HCT116 (cell line): ENCODE data around the gene CD59. TPM values are rescaled to one million over a fixed set of nuclear protein-coding genes. Genes with fewer than 3 reads are reported as not detected.

Source experiments
- ATAC-seq: fragments of 200-7000 bp; cut with Tn5 transposase; 2 replicates; pipeline ENCODE4 v1.9.1; 2020; ENCODE audit warnings: mild to moderate bottlenecking, moderate library complexity
- BruUV-seq: library from RNA; stranded (reverse); fragments of 400-500 nt; replicated peaks from 2 replicates; lab custom pipeline; 2021; lab: Mats Ljungman, UMichigan
- CTCF ChIA-PET: fragments of 300-600 bp; sonication (Branson Sonifier 250); formaldehyde crosslinking; loops from one replicate; lab custom pipeline; 2021; ENCODE audit warnings: antibody characterized with exemption; lab: Charles Lee
- POLR2A ChIA-PET: fragments of 300-600, 350-600 bp; sonication (Branson Sonifier 250); formaldehyde crosslinking; loops from one replicate; lab custom pipeline; 2021; ENCODE audit warnings: antibody characterized with exemption; lab: Charles Lee
- RAD21 ChIA-PET, 2 experiments: fragments of 300-600 bp; sonication (Branson Sonifier 250); formaldehyde crosslinking; loops; one replicate each; lab custom pipeline; 2023; ENCODE audit warnings: low total read pairs in 2 of 2; ENCODE audit not compliant: uncharacterized antibody in 2 of 2, unreplicated experiment in 2 of 2, low non-redundant PET in 1 of 2; lab: Charles Lee
- DNase-seq: peaks from one replicate; pipeline ENCODE4 v3.0.0-alpha.2; 2010; ENCODE audit warnings: low read depth, low spot score
- H2AFZ ChIP-seq: fragments of 200-600 bp; shearing (Covaris generic), sonication (generic); 2 replicates; pipeline ENCODE4 v1.6.1; 2017; ENCODE audit warnings: low read depth, mixed run types, mixed read lengths, antibody characterized with exemption, low read length; ENCODE audit not compliant: poor library complexity, severe bottlenecking
- H3K27ac ChIP-seq: 2 replicates; pipeline ENCODE4 v1.5.1; 2012; ENCODE audit warnings: low read depth, low read length
- H3K27me3 ChIP-seq: fragments of 200-600 bp; sonication (generic); 2 replicates; pipeline ENCODE4 v1.6.1; 2016; ENCODE audit warnings: mixed run types, low read length, mixed read lengths; ENCODE audit not compliant: insufficient read depth
- H3K36me3 ChIP-seq, 2 experiments: fragments of 200-500 bp in 1 of 2; fragments of 200-600 bp in 1 of 2; sonication (Bioruptor generic) in 1 of 2; sonication (generic) in 1 of 2; 2 replicates each; pipeline versions ENCODE4 v1.5.1 to v1.6.1; 2014 to 2016; ENCODE audit warnings: low read length in 2 of 2, inconsistent platforms in 1 of 2, mixed read lengths in 1 of 2, mixed run types in 1 of 2; ENCODE audit not compliant: insufficient read depth in 2 of 2, control insufficient read depth in 1 of 2
- H3K4me1 ChIP-seq, 2 experiments: fragments of 200-600 bp in 1 of 2; sonication (generic) in 1 of 2; 2 replicates each; pipeline versions ENCODE4 v1.5.1 to v1.6.1; 2012 to 2017; ENCODE audit warnings: low read length in 2 of 2, inconsistent platforms in 1 of 2, mild to moderate bottlenecking in 1 of 2, mixed read lengths in 1 of 2, mixed run types in 1 of 2, moderate library complexity in 1 of 2; ENCODE audit not compliant: insufficient read depth in 2 of 2, control insufficient read depth in 1 of 2
- H3K4me2 ChIP-seq: fragments of 200-600 bp; sonication (generic); 2 replicates; pipeline ENCODE4 v1.6.1; 2017; ENCODE audit warnings: mixed run types, low read length, mixed read lengths
- H3K4me3 ChIP-seq, 2 experiments: fragments of 200-600 bp in 1 of 2; sonication (generic) in 1 of 2; replicated peaks in 1 of 2; 2 replicates each; pipeline ENCODE4 v1.5.1; 2011 to 2016; ENCODE audit warnings: low read length in 2 of 2, control low read depth in 1 of 2, low read depth in 1 of 2, mild to moderate bottlenecking in 1 of 2, mixed read lengths in 1 of 2, mixed run types in 1 of 2
- H3K79me2 ChIP-seq: fragments of 200-600 bp; sonication (generic); 2 replicates; pipeline ENCODE4 v1.6.1; 2017; ENCODE audit warnings: mild to moderate bottlenecking, mixed run types, low read length, moderate library complexity, mixed read lengths; ENCODE audit not compliant: insufficient read depth
- H3K9ac ChIP-seq: fragments of 200-600 bp; sonication (generic); 2 replicates; pipeline ENCODE4 v1.6.1; 2016; ENCODE audit warnings: low read length, mixed read lengths
- H3K9me2 ChIP-seq: fragments of 200-600 bp; sonication (generic), shearing (Covaris generic); 2 replicates; pipeline ENCODE4 v1.6.1; 2017; ENCODE audit warnings: mixed run types, mild to moderate bottlenecking, moderate library complexity; ENCODE audit not compliant: insufficient read depth
- H3K9me3 ChIP-seq, 2 experiments: fragments of 200-500 bp in 1 of 2; fragments of 200-600 bp in 1 of 2; sonication (Bioruptor generic) in 1 of 2; sonication (generic) in 1 of 2; 2 replicates each; pipeline ENCODE4 v1.6.1; 2014 to 2017; ENCODE audit warnings: low read length in 2 of 2, mixed read lengths in 2 of 2, inconsistent platforms in 1 of 2, low read depth in 1 of 2, mild to moderate bottlenecking in 1 of 2, mixed run types in 1 of 2, moderate library complexity in 1 of 2; ENCODE audit not compliant: control insufficient read depth in 1 of 2, insufficient read depth in 1 of 2
- H4K20me1 ChIP-seq: fragments of 200-600 bp; sonication (generic), shearing (Covaris generic); 2 replicates; pipeline ENCODE4 v1.6.1; 2017; ENCODE audit warnings: mixed run types, mild to moderate bottlenecking, moderate library complexity; ENCODE audit not compliant: insufficient read depth
- CBX3 ChIP-seq: IDR thresholded peaks from 2 replicates; pipeline ENCODE4 v1.6.1; 2012; ENCODE audit warnings: low read depth
- CEBPB ChIP-seq: IDR thresholded peaks from 2 replicates; pipeline ENCODE4 v1.6.1; 2012; ENCODE audit warnings: low read depth
- ELF1 ChIP-seq: IDR thresholded peaks from 2 replicates; pipeline ENCODE4 v1.6.1; 2012; ENCODE audit warnings: low read depth, borderline replicate concordance
- EZH2 ChIP-seq: fragments of 200-600 bp; sonication (generic); IDR thresholded peaks from 2 replicates; pipeline ENCODE4 v1.6.1; 2017; ENCODE audit warnings: antibody characterized with exemption, mixed run types
- EZH2phosphoT487 ChIP-seq: fragments of 200-600 bp; IDR thresholded peaks from 2 replicates; pipeline ENCODE4 v1.6.1; 2018; ENCODE audit warnings: antibody characterized with exemption, borderline replicate concordance
- JUND ChIP-seq: IDR thresholded peaks from 2 replicates; pipeline ENCODE4 v1.6.1; 2012
- POLR2AphosphoS5 ChIP-seq: IDR thresholded peaks from 2 replicates; pipeline ENCODE4 v1.6.1; 2011; ENCODE audit warnings: mild to moderate bottlenecking, low read depth, low read length, moderate library complexity
- RAD21 ChIP-seq: IDR thresholded peaks from 2 replicates; pipeline ENCODE4 v1.6.1; 2012; ENCODE audit warnings: low read depth, mild to moderate bottlenecking
- SIN3A ChIP-seq: IDR thresholded peaks from 2 replicates; pipeline ENCODE4 v1.6.1; 2012; ENCODE audit warnings: low read depth
- SP1 ChIP-seq: IDR thresholded peaks from 2 replicates; pipeline ENCODE4 v1.6.1; 2012; ENCODE audit warnings: low read depth
- SRF ChIP-seq: IDR thresholded peaks from 2 replicates; pipeline ENCODE4 v1.6.1; 2012; ENCODE audit warnings: low read depth
- ZFX ChIP-seq: fragments of 450-650 bp; IDR thresholded peaks from 2 replicates; pipeline ENCODE4 v1.6.1; 2017
- intact Hi-C: fragments of 100-400 bp; cut with micrococcal nuclease; formaldehyde crosslinking; loops from 2 replicates; pipeline ENCODE4 v1.10.0; 2022
- total RNA-seq: library from RNA; stranded (reverse); gene quantifications from one replicate; pipeline ENCODE4 v1.2.1, GENCODE V29; 2021; ENCODE audit not compliant: unreplicated experiment
- TF ChIP-seq, protein P1 (sequence below): IDR thresholded peaks from 2 replicates; pipeline ENCODE4 v1.6.1; 2012; ENCODE audit warnings: low read depth
- TF ChIP-seq, protein P2 (sequence below): IDR thresholded peaks from 2 replicates; pipeline ENCODE4 v1.6.1; 2012
- TF ChIP-seq, protein P3 (sequence below): IDR thresholded peaks from 2 replicates; pipeline ENCODE4 v1.6.1; 2011; ENCODE audit warnings: mild to moderate bottlenecking, low read length, moderate library complexity; ENCODE audit not compliant: insufficient replicate concordance; ENCODE audit errors: extremely low read depth
- TF ChIP-seq, protein P4 (sequence below), 3 experiments: fragments of 200-600 bp in 1 of 3; sonication (generic) in 1 of 3; IDR thresholded peaks in 2 of 3; conservative IDR thresholded peaks in 1 of 3; 2 replicates each; pipeline ENCODE4 v1.5.1; 2012 to 2017; ENCODE audit warnings: low read depth in 2 of 3, low read length in 2 of 3, antibody characterized with exemption in 1 of 3, borderline replicate concordance in 1 of 3, control low read depth in 1 of 3, mild to moderate bottlenecking in 1 of 3, mixed read lengths in 1 of 3, mixed run types in 1 of 3, moderate library complexity in 1 of 3; ENCODE audit not compliant: insufficient read depth in 1 of 3
- TF ChIP-seq, protein P5 (sequence below): IDR thresholded peaks from 2 replicates; pipeline ENCODE4 v1.6.1; 2012

The CD59 gene
- total RNA-seq, 1 experiment from 2014 or later: 122 TPM

DNA sequence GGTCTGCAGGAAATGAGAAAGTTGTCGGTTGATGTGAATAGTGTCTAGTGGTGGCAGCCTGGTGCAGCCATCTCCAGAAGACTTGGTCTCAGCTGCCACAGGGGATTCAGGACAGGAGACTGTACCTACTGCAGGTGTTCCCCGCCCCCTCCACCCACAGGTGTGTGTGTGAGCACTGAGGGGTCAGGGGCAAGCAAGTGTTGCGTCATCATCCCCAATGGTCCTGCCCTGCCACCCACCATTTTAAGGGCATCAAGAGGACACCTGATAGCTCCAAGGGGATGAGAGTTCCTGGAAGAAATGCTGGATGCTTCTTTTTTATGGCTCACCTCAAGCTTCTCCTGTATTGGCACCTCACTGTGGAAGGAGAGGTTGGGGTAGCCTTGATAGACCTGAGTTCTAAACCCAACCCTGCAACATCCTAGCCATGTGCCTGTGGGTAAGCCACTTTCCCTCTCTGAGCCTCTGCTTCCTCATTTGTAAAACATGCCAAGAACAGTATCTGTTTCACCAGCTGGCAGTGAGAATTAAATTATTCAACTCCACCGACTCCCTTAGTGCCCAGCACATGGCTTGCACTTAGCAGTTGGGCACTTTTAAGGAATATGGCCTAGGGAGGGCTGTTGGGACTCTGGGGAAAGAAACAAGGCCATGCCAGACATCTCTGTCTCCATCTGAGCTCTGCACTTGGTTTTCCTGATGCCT, 41.7 kb downstream of the CD59 start (continued):
- TF ChIP-seq, protein P1, sequence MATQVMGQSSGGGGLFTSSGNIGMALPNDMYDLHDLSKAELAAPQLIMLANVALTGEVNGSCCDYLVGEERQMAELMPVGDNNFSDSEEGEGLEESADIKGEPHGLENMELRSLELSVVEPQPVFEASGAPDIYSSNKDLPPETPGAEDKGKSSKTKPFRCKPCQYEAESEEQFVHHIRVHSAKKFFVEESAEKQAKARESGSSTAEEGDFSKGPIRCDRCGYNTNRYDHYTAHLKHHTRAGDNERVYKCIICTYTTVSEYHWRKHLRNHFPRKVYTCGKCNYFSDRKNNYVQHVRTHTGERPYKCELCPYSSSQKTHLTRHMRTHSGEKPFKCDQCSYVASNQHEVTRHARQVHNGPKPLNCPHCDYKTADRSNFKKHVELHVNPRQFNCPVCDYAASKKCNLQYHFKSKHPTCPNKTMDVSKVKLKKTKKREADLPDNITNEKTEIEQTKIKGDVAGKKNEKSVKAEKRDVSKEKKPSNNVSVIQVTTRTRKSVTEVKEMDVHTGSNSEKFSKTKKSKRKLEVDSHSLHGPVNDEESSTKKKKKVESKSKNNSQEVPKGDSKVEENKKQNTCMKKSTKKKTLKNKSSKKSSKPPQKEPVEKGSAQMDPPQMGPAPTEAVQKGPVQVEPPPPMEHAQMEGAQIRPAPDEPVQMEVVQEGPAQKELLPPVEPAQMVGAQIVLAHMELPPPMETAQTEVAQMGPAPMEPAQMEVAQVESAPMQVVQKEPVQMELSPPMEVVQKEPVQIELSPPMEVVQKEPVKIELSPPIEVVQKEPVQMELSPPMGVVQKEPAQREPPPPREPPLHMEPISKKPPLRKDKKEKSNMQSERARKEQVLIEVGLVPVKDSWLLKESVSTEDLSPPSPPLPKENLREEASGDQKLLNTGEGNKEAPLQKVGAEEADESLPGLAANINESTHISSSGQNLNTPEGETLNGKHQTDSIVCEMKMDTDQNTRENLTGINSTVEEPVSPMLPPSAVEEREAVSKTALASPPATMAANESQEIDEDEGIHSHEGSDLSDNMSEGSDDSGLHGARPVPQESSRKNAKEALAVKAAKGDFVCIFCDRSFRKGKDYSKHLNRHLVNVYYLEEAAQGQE: no peak
- TF ChIP-seq RAD21 (no peak), JUND (no peak)
- TF ChIP-seq, protein P2, sequence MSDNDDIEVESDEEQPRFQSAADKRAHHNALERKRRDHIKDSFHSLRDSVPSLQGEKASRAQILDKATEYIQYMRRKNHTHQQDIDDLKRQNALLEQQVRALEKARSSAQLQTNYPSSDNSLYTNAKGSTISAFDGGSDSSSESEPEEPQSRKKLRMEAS: no peak

DNA sequence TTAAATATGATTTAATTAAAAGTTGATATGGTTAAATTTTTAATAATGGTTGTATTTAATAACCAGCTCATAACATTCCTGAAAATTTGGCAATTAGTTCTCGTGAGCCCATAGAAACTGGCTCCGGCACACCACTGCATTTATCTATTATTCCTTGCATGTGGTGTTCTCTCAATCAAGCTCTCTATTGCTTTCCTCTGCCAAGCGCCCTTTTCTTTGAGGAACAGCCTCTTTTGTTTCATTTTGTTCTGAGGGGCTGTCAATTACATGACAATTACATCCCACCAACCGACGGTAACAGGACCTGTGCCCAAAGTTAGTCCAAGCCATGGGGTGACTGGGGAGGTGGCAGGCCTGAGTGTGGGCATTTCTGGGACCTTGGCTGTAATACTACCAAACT, 43.7 kb downstream of the CD59 start:
- H3K9me2 ChIP-seq: no peaks in the 10 kb centered on the region
- intact Hi-C loops: loop anchor here (5.0 to 10.0 kb wide), 2 partner anchors 60 to 808 kb away; no protein-coding TSS in a partner anchor
- no peaks in the 10 kb centered on the region for H3K9me3 ChIP-seq
- DNase-seq: no peak
- ChIA-PET RAD21 (interaction anchor here in 1 of 2 experiments (0.8 to 2.0 kb wide), 2 partner anchors 50 to 59 kb away, joined by 5 to 11 read pairs; no protein-coding TSS in a partner anchor), CTCF (interaction anchor here (1.1 to 8.4 kb wide), 2 partner anchors 50 to 115 kb away, joined by 3 to 57 read pairs; no protein-coding TSS in a partner anchor), POLR2A (interaction anchor here (1.8 to 4.3 kb wide), 3 partner anchors 9 to 59 kb away, joined by 5 to 38 read pairs (median 9); partner anchors contain the start of genes C11orf91 and CD59)
- ATAC-seq: no peak
- H4K20me1 ChIP-seq: no peaks in the 10 kb centered on the region
- H3K4me2 ChIP-seq: peak overlapping the region; percentile 76
- H3K27me3 ChIP-seq: no peaks in the 10 kb centered on the region
- no peaks in the 10 kb centered on the region for H3K36me3 ChIP-seq
- no peaks in the 10 kb centered on the region for H3K79me2 ChIP-seq
- no TSS peak for BruUV-seq
- no peak overlapping the region for H3K27ac ChIP-seq
- H2AFZ ChIP-seq: peak overlapping the region; percentile 77
- H3K4me3 ChIP-seq: peak overlapping the region in 1 of 2 experiments; percentile 29; a peak in 1 of 4 replicates
- H3K4me1 ChIP-seq: peaks cover 42 to 91% of the 10 kb centered on the region in 2 experiments
- peak overlapping the region; percentile 57 for H3K9ac ChIP-seq
- TF ChIP-seq SIN3A: no peak
- TF ChIP-seq ZFX: no peak
- TF ChIP-seq, protein P3, sequence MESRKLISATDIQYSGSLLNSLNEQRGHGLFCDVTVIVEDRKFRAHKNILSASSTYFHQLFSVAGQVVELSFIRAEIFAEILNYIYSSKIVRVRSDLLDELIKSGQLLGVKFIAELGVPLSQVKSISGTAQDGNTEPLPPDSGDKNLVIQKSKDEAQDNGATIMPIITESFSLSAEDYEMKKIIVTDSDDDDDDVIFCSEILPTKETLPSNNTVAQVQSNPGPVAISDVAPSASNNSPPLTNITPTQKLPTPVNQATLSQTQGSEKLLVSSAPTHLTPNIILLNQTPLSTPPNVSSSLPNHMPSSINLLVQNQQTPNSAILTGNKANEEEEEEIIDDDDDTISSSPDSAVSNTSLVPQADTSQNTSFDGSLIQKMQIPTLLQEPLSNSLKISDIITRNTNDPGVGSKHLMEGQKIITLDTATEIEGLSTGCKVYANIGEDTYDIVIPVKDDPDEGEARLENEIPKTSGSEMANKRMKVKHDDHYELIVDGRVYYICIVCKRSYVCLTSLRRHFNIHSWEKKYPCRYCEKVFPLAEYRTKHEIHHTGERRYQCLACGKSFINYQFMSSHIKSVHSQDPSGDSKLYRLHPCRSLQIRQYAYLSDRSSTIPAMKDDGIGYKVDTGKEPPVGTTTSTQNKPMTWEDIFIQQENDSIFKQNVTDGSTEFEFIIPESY: no peak
- no peak for TF ChIP-seq SRF
- TF ChIP-seq CEBPB: no peak
- TF ChIP-seq, protein P4, sequence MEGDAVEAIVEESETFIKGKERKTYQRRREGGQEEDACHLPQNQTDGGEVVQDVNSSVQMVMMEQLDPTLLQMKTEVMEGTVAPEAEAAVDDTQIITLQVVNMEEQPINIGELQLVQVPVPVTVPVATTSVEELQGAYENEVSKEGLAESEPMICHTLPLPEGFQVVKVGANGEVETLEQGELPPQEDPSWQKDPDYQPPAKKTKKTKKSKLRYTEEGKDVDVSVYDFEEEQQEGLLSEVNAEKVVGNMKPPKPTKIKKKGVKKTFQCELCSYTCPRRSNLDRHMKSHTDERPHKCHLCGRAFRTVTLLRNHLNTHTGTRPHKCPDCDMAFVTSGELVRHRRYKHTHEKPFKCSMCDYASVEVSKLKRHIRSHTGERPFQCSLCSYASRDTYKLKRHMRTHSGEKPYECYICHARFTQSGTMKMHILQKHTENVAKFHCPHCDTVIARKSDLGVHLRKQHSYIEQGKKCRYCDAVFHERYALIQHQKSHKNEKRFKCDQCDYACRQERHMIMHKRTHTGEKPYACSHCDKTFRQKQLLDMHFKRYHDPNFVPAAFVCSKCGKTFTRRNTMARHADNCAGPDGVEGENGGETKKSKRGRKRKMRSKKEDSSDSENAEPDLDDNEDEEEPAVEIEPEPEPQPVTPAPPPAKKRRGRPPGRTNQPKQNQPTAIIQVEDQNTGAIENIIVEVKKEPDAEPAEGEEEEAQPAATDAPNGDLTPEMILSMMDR (IDR thresholded peaks at IDR 0.05 in 2 of 3, conservative IDR thresholded peaks at IDR 0.05 in 1 of 3; ENCODE audit: borderline replicate concordance in 1 of 3, insufficient read depth in 1 of 3, low read depth in 2 of 3, low read length in 2 of 3): no peak
- no peak for TF ChIP-seq ELF1
- no peak for TF ChIP-seq EZH2phosphoT487
- TF ChIP-seq, protein P5, sequence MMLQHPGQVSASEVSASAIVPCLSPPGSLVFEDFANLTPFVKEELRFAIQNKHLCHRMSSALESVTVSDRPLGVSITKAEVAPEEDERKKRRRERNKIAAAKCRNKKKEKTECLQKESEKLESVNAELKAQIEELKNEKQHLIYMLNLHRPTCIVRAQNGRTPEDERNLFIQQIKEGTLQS: no peak
- no peak for TF ChIP-seq CBX3
- TF ChIP-seq EZH2: no peak
- TF ChIP-seq RAD21: no peak
- no peak for TF ChIP-seq SP1
- TF ChIP-seq POLR2AphosphoS5: no peak
